Left renal pelvis (tissue), 4 donors: ENCODE data around the gene HSDL1. TPM values are rescaled to one million over a fixed set of nuclear protein-coding genes. Genes with fewer than 3 reads are reported as not detected.
A peak's percentile ranks its signal among the peaks of the same experiment; 100 is the strongest.

Source experiments
- DNase-seq, 4 donors: peaks; one replicate each; pipeline ENCODE4 v3.0.0-alpha.2; 2013; ENCODE audit warnings: low read depth in 4 of 4, low spot score in 3 of 4
- polyA plus RNA-seq, 4 donors: library from polyadenylated mRNA; unstranded; fragments of 120-200 nt; gene quantifications; one replicate each; pipeline ENCODE4 v1.2.1, GENCODE V29; 2013; ENCODE audit not compliant: insufficient read length in 4 of 4

The HSDL1 gene
- polyA plus RNA-seq, 4 donors: 36.6 to 51.1 (median 48.6) TPM

- peak; percentile 14 to 41 (median 30) for DNase-seq
Measured at GRCh38 chr16:84084570-84085270, 60.3 kb downstream of the HSDL1 start.

DNA sequence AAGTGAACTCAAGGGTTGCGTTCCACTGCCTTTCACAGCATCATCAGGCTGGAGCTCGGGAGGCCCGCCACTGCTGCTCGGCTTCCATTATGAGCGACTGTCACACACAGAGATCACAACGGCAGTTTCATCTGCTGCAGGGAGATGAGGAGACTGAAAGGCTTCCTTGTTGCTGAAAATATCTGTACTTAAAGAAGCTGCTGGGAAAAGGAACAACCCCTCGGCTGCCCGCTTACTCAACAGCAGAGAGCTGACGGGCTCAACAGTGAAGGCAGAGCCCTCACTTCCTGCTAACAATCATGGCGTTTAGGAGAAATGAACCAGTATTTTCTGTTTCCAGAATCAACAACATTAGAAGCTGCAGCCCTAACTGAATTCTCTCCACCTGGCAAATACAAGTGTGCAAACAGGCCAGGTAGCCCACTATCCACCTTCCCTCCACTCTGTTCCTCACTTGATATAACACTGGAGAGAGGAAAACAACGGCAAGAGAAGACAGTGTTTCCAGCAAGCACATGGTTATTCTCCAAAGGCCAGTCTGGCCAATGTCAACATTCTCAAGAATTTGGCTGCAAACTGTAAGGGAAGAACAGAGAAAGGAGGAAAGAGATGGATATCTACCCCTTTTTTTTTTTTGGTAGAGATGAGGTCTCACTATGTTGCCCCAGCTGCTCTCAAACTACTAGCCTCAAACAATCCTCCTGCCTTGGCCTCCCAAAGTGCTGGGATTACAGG, 62.0 kb downstream of the HSDL1 start:
- DNase-seq: no peak

- DNase-seq: no peak
Measured at GRCh38 chr16:84082110-84082509, 62.9 kb downstream of the HSDL1 start.

DNA sequence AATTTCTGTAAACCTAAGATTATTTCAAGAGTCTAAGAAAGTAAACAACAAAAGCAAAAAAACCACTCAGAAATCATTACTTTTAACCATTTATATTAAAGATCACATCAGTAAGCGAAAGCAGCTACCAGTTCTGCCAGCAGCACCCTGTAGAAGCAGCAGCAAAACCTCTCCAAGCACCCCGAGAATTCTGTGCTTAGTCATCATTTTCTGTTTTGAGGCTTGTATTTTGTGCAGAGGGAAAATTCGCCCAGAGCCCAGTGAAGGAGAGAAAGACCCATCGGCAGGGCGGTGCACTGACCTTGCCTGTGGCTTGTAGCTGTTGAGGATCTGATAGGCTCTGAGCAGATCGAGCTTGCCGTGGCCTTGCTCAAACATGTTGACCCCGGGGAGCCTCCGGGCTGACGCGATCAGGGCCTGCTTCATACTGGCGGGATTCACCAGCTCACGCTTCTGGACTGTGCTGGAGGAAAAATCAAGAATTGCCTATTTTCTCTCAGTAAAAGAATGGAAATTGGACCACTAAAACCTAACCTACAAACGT, 63.5 kb downstream of the HSDL1 start:
- DNase-seq: no peak

GRCh38 chr16:84080813-84081212, 64.2 kb downstream of the HSDL1 start:
- DNase-seq: no peak

GRCh38 chr16:84080378-84080777, 64.6 kb downstream of the HSDL1 start:
- no peak for DNase-seq

- DNase-seq: no peak
Measured at GRCh38 chr16:84079664-84080063, 65.3 kb downstream of the HSDL1 start.

DNA sequence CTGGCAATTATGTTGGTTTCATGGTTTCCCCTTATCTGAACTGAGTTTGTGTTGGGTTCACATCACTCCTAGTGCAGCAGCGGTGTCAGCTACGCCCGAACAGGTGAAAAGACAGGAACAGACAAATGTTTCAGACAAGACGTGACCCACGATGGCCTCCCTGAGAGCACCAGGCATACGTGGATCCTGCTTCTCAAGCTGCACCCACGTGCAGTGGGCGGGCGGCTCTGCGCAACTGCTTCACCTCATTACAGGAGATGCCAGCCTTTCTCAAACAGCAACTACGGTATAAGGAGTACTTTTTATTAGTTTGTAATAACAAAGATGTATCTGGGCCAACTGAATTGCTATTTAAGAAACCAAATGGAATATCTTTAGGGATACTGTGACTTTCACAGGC, 69.6 kb downstream of the HSDL1 start:
- DNase-seq: no peak

DNA sequence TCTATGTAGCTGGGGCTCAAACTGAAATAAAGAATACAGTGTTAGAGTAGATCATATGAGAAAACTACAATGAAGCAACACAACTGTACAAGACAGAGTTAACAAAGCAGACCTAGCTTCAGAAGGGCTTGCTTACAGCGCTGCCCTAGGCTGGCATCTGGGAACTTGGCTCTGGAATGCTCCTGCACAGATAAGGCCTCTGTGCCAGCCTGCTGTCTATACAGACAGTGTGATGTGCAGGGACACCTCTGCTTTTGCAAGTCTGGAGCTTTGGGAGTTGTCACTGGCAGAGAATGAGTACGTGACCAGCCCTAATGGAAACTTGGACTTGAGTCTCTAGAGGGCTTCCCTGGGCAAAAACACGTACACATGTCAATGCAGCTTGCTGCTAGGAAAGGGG, 70.3 kb downstream of the HSDL1 start:
- no peak for DNase-seq

Other genes with a start within 250 kb of the HSDL1 start
- gene MLYCD, start 246.1 kb downstream of the HSDL1 start, polyA plus RNA-seq: 1 to 10 TPM; 2.1 to 5.9 (median 4.1) TPM
- gene OSGIN1, start 191.9 kb downstream of the HSDL1 start, polyA plus RNA-seq: under 1 TPM; 0.34 to 0.73 (median 0.50) TPM
- gene NECAB2, start 176.9 kb downstream of the HSDL1 start, polyA plus RNA-seq: 1 to 10 TPM in 3 of 4 donors, under 1 TPM in 1; 0.97 to 4.4 (median 2.8) TPM
- not detected for gene SLC38A8, start 102.4 kb downstream of the HSDL1 start, polyA plus RNA-seq
- 100 to 1,000 TPM; 111 to 142 (median 112) TPM for gene MBTPS1, start 28.2 kb downstream of the HSDL1 start, polyA plus RNA-seq
- 1 to 10 TPM in 3 of 4 donors, under 1 TPM in 1; 0.57 to 7.5 (median 4.9) TPM for gene DNAAF1, start 131 bp upstream of the HSDL1 start, polyA plus RNA-seq
- 10 to 100 TPM; 27.7 to 65.0 (median 37.7) TPM for gene TAF1C, start 41.9 kb upstream of the HSDL1 start, polyA plus RNA-seq
- gene ADAD2, start 46.0 kb upstream of the HSDL1 start, polyA plus RNA-seq: under 1 TPM in 2 of 4 donors, not detected in 2; 0.16 to 0.25 TPM
- gene KCNG4, start 94.8 kb upstream of the HSDL1 start, polyA plus RNA-seq: under 1 TPM in 2 of 4 donors, not detected in 2; 0.03 to 0.09 TPM
- 1 to 10 TPM; 2.4 to 5.0 (median 3.7) TPM for gene WFDC1, start 149.7 kb upstream of the HSDL1 start, polyA plus RNA-seq
- 1 to 10 TPM in 2 of 4 donors, under 1 TPM in 2; 0.27 to 2.1 (median 1.0) TPM for gene ATP2C2, start 223.4 kb upstream of the HSDL1 start, polyA plus RNA-seq